WI38 (cell line): ENCODE measurements around the gene STK11.

Source experiments
- H3K4me3 ChIP-seq: 2 replicates; pipeline ENCODE4 v1.5.1; 2011; ENCODE audit warnings: low read depth, mild to moderate bottlenecking, control low read depth, low read length
- TF ChIP-seq, protein P1 (sequence below): IDR thresholded peaks from 2 replicates; pipeline ENCODE4 v1.5.1; 2012; ENCODE audit warnings: low read depth, mild to moderate bottlenecking, control low read depth, low read length

The STK11 gene

GRCh38 chr19:1217366-1217765, 11.8 kb downstream of the STK11 start:
- TF ChIP-seq, protein P1, sequence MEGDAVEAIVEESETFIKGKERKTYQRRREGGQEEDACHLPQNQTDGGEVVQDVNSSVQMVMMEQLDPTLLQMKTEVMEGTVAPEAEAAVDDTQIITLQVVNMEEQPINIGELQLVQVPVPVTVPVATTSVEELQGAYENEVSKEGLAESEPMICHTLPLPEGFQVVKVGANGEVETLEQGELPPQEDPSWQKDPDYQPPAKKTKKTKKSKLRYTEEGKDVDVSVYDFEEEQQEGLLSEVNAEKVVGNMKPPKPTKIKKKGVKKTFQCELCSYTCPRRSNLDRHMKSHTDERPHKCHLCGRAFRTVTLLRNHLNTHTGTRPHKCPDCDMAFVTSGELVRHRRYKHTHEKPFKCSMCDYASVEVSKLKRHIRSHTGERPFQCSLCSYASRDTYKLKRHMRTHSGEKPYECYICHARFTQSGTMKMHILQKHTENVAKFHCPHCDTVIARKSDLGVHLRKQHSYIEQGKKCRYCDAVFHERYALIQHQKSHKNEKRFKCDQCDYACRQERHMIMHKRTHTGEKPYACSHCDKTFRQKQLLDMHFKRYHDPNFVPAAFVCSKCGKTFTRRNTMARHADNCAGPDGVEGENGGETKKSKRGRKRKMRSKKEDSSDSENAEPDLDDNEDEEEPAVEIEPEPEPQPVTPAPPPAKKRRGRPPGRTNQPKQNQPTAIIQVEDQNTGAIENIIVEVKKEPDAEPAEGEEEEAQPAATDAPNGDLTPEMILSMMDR = no peak
- no peak overlapping the region for H3K4me3 ChIP-seq

- H3K4me3 ChIP-seq = no peak overlapping the region
- TF ChIP-seq, protein P1 = no peak
These were observed 13.4 kb downstream of the STK11 start for GRCh38 chr19:1218751-1219567.

DNA sequence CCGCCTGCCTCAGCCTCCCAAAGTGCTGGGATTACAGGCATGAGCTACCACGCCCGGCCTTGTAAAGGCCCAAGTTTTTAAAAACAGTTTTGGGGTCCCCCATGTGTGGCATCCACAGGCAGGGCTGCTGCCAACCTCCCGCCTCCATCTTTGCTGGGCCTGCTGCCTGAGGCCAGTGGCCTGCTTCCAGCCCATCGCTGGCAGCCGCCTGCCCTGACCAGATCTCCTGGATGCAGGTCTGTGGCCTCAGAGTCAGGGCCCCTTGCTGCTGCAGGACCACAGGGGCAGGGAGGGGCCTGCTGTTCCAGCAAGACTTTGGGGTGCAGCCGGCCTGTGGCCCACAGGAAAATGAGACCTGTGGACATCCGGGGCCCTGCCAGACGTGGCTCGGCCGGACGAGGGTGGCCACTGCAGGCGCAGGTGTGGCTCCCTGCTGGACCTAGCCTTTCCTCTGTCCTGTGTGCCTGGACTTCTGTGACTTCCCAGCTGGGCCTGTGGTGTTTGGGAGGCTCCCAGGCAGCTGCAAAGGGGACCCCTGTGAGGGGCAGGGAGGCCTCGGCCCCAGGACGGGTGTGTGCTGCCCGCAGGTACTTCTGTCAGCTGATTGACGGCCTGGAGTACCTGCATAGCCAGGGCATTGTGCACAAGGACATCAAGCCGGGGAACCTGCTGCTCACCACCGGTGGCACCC, 14.4 kb downstream of the STK11 start:
- H3K4me3 ChIP-seq = no peak overlapping the region

DNA sequence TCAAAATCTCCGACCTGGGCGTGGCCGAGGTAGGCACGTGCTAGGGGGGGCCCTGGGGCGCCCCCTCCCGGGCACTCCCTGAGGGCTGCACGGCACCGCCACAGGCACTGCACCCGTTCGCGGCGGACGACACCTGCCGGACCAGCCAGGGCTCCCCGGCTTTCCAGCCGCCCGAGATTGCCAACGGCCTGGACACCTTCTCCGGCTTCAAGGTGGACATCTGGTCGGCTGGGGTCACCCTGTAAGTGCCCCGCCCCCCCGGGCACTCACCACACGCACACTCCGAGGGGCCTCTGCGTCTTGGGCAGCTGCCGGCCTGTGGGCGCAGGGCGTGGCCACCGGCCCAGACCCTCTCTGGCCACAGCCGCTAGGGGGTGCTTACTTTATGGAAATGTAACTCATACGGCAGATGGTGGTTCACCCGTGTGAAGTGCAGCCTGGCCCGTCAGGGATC, 14.9 kb downstream of the STK11 start:
- TF ChIP-seq, protein P1 = no peak
- H3K4me3 ChIP-seq = no peak overlapping the region

More for the DNA sequence above, 14.4 kb downstream of the STK11 start:
- TF ChIP-seq, protein P1 = no peak

DNA sequence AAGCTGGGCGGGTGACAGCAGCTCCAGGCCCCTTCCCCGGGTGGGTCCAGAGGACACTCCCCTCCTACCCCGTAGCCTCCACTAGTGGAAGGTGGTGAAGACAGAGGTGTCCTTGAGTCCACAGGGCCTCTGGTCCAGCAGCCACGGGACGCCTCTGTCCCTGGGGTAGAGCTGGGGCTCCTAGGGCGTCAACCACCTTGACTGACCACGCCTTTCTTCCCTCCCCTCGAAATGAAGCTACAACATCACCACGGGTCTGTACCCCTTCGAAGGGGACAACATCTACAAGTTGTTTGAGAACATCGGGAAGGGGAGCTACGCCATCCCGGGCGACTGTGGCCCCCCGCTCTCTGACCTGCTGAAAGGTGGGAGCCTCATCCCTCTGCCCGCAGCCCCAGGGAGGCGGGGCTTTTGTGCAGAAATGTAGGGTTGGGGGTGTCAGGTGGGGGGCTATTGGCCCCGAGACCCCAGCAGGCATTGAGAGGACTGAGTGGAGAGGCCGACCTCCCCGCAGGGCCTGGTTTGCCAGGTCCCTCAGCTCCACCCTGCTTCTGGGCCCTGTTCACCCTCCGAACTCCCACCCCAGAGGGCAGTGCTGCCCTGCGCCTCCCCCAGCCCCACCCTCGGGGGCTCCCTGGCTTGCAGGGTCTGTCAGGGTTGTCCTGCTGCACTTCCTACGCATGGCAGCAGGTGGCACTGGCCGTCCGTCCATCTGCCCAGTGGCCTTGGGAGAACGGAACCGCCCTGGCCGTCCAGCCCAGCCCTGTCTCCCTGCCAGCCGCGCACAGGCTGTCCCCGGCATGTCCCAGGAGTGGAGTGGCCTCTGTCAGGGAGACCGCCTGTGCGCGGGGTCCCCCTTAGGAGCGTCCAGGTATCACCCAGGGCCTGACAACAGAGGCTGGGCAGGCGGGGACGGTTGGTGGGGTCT, 15.7 kb downstream of the STK11 start:
- H3K4me3 ChIP-seq = no peak overlapping the region
- TF ChIP-seq, protein P1 = peak; percentile 65

GRCh38 chr19:1221904-1222255, 16.3 kb downstream of the STK11 start:
- TF ChIP-seq, protein P1 = no peak
- H3K4me3 ChIP-seq = no peak overlapping the region
